Measurements from ENCODE around the gene RIPPLY2. TPM values are rescaled to one million over a fixed set of nuclear protein-coding genes. Genes with fewer than 3 reads are reported as not detected.
A peak's percentile ranks its signal among the peaks of the same experiment; 100 is the strongest.
"Not testable (repeated sequence)": the region's sequence is repeated elsewhere in the genome, so short reads cannot be mapped to it uniquely, and the experiment has no call there.

RIPPLY2 gene
- not detected for total RNA-seq
- under 1 TPM; 0.05 to 0.24 TPM for polyA plus RNA-seq
- long read RNA-seq, donor 1, result 0 reads
- long read RNA-seq, donor 2, result 0 reads
- long read RNA-seq, donor 3, result 0 reads
- long read RNA-seq, donor 4, result 0 reads
- long read RNA-seq, donor 5, result 0 reads

- ATAC-seq (ENCODE audit: insufficient read depth, low FRiP score) (peak; percentile 69), DNase-seq (peak; percentile 22 to 34 (median 23))
- H3K4me1 ChIP-seq (ENCODE audit: control insufficient read depth in 5 of 5, insufficient read depth in 5 of 5, low read length in 5 of 5), result peaks cover 0 to 11% (median 0%) of the 10 kb centered on the region in 5 donors
- H3K27me3 ChIP-seq (ENCODE audit: control insufficient read depth in 3 of 3, insufficient read depth in 3 of 3, low read length in 2 of 3), result peaks cover 0 to 56% (median 42%) of the 10 kb centered on the region in 3 donors
- 1% methylated on average over 78 to 81 of the region's 81 CpGs for WGBS, 2 donors
- H3K9me3 ChIP-seq (ENCODE audit: control insufficient read depth in 4 of 4, insufficient read depth in 3 of 4, low read length in 3 of 4), result peaks cover 0 to 3% (median 0%) of the 10 kb centered on the region in 4 donors
- peak within 1 kb of the TSS; percentile 33 for H3K4me3 ChIP-seq
- no peak within 1 kb of the TSS for H3K27ac ChIP-seq (ENCODE audit: low read depth in 1 of 2, low read length in 1 of 2)
- TF ChIP-seq, protein P1, sequence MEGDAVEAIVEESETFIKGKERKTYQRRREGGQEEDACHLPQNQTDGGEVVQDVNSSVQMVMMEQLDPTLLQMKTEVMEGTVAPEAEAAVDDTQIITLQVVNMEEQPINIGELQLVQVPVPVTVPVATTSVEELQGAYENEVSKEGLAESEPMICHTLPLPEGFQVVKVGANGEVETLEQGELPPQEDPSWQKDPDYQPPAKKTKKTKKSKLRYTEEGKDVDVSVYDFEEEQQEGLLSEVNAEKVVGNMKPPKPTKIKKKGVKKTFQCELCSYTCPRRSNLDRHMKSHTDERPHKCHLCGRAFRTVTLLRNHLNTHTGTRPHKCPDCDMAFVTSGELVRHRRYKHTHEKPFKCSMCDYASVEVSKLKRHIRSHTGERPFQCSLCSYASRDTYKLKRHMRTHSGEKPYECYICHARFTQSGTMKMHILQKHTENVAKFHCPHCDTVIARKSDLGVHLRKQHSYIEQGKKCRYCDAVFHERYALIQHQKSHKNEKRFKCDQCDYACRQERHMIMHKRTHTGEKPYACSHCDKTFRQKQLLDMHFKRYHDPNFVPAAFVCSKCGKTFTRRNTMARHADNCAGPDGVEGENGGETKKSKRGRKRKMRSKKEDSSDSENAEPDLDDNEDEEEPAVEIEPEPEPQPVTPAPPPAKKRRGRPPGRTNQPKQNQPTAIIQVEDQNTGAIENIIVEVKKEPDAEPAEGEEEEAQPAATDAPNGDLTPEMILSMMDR (IDR thresholded peaks at IDR 0.05; ENCODE audit: control extremely low read depth, extremely low read depth), result no peak
- H3K36me3 ChIP-seq (ENCODE audit: control insufficient read depth in 4 of 4, insufficient read depth in 4 of 4, low read length in 4 of 4), result no peaks in the 10 kb centered on the region
- H3K9ac ChIP-seq (ENCODE audit: insufficient read depth in 1 of 2, low read length in 2 of 2), result no peak within 1 kb of the TSS
Measured at GRCh38 chr6:83853178-83854000, at the start of gene RIPPLY2. Gene RIPPLY2, plus strand, starts transcription at chr6:83853360. Its CDS starts 57 bp downstream, at chr6:83853417.

- H3K4me3 ChIP-seq; H3K27ac ChIP-seq (ENCODE audit: low read depth in 1 of 2, low read length in 1 of 2); H3K27me3 ChIP-seq (ENCODE audit: control insufficient read depth in 3 of 3, insufficient read depth in 3 of 3, low read length in 2 of 3); DNase-seq; H3K36me3 ChIP-seq (ENCODE audit: control insufficient read depth in 4 of 4, insufficient read depth in 4 of 4, low read length in 4 of 4); H3K4me1 ChIP-seq (ENCODE audit: control insufficient read depth in 5 of 5, insufficient read depth in 5 of 5, low read length in 5 of 5); H3K9ac ChIP-seq (ENCODE audit: insufficient read depth in 1 of 2, low read length in 2 of 2); H3K9me3 ChIP-seq (ENCODE audit: control insufficient read depth in 4 of 4, insufficient read depth in 3 of 4, low read length in 3 of 4); ATAC-seq (ENCODE audit: insufficient read depth, low FRiP score): not testable (repeated sequence)
- 92 to 95% methylated on average over 9 to 13 of the region's 21 CpGs for WGBS, 2 donors
Measured at GRCh38 chr6:83803492-83803891, 49.7 kb upstream of the RIPPLY2 start.

GRCh38 chr6:83804886-83805285 is 48.3 kb upstream of the RIPPLY2 start:
- DNase-seq (no peak), ATAC-seq (ENCODE audit: insufficient read depth, low FRiP score) (no peak)
- Histone ChIP-seq H3K4me1 (ENCODE audit: control insufficient read depth in 5 of 5, insufficient read depth in 5 of 5, low read length in 5 of 5) (no peaks in the 10 kb centered on the region), H3K27ac (ENCODE audit: low read depth in 1 of 2, low read length in 1 of 2) (no peak overlapping the region), H3K36me3 (ENCODE audit: control insufficient read depth in 4 of 4, insufficient read depth in 4 of 4, low read length in 4 of 4) (no peaks in the 10 kb centered on the region), H3K9ac (ENCODE audit: insufficient read depth in 1 of 2, low read length in 2 of 2) (no peak overlapping the region), H3K4me3 (no peak overlapping the region), H3K9me3 (ENCODE audit: control insufficient read depth in 4 of 4, insufficient read depth in 3 of 4, low read length in 3 of 4) (no peaks in the 10 kb centered on the region), H3K27me3 (ENCODE audit: control insufficient read depth in 3 of 3, insufficient read depth in 3 of 3, low read length in 2 of 3) (no peaks in the 10 kb centered on the region)
- TF ChIP-seq, protein P1 (IDR thresholded peaks at IDR 0.05; ENCODE audit: control extremely low read depth, extremely low read depth), result no peak

DNA sequence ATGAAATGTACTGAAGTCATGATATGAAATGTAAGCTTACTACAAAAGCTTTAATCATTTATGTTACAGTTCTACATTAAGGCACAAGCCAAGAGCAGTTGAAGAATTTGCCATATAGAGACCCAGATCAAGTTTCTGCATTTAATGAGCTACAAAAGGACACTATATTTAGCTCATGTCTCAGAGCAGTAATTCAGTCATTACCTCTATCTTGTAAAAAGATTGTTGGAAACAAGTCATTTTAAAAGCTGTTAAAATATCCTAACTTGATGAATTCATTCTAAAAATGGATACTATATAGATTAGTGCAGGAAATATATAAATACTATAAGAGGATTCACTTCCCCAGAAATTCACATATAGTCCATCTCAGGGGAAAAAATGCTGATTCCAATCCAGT is 45.2 kb upstream of the RIPPLY2 start:
- Histone ChIP-seq H3K9ac (ENCODE audit: insufficient read depth in 1 of 2, low read length in 2 of 2) (no peak overlapping the region), H3K36me3 (ENCODE audit: control insufficient read depth in 4 of 4, insufficient read depth in 4 of 4, low read length in 4 of 4) (no peaks in the 10 kb centered on the region), H3K9me3 (ENCODE audit: control insufficient read depth in 4 of 4, insufficient read depth in 3 of 4, low read length in 3 of 4) (no peaks in the 10 kb centered on the region), H3K27ac (ENCODE audit: low read depth in 1 of 2, low read length in 1 of 2) (no peak overlapping the region), H3K27me3 (ENCODE audit: control insufficient read depth in 3 of 3, insufficient read depth in 3 of 3, low read length in 2 of 3) (no peaks in the 10 kb centered on the region), H3K4me3 (no peak overlapping the region), H3K4me1 (ENCODE audit: control insufficient read depth in 5 of 5, insufficient read depth in 5 of 5, low read length in 5 of 5) (no peaks in the 10 kb centered on the region)
- TF ChIP-seq, protein P1 (IDR thresholded peaks at IDR 0.05; ENCODE audit: control extremely low read depth, extremely low read depth), result no peak
- DNase-seq (no peak), ATAC-seq (ENCODE audit: insufficient read depth, low FRiP score) (no peak)
